NCI-H146 treated with DMSO at 0.1 percent for 48 hours (cell line): ENCODE data around the gene H2BW2.
"Not testable (repeated sequence)": the region's sequence is repeated elsewhere in the genome, so short reads cannot be mapped to it uniquely, and the experiment has no call there.

ENCODE experiments used
- DNase-seq: peaks from one replicate; lab custom pipeline; 2025; ENCODE audit not compliant: unreplicated experiment; lab: John Stamatoyannopoulos, UW

Gene H2BW2

DNA sequence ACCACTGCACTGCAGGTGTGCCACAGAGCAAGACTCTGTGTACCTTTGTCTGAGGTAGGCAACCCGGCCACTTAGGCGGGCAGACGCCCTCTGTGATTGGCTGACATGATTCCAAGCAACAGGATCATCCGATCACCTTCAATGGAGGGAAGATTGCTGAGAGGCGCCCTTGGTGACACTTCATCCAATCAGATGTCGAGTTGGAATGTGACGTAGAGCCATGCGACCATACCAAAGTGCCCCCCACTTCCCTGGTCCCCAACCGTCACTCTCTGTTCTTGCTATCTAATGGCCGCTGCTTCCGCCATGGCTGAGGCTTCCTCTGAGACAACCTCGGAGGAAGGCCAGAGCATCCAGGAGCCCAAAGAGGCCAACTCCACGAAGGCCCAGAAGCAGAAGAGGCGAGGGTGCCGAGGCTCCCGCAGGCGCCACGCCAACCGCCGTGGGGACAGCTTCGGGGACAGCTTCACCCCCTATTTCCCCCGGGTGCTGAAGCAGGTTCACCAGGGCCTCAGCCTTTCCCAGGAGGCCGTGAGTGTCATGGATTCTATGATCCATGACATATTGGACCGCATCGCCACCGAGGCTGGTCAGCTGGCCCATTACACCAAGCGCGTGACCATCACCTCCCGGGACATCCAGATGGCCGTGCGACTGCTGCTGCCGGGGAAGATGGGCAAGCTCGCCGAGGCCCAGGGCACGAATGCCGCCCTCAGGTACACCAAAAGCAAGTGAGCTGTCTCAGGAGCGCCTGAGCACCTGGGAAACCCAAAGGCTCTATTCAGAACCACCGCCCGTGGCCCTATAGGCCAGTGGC, at the start of gene H2BW2:
TSS of gene H2BW2 (plus strand) at position 268 of the 817 bp plus-strand sequence. CDS start at position 307, 39 bp downstream.
- no peak for DNase-seq

DNA sequence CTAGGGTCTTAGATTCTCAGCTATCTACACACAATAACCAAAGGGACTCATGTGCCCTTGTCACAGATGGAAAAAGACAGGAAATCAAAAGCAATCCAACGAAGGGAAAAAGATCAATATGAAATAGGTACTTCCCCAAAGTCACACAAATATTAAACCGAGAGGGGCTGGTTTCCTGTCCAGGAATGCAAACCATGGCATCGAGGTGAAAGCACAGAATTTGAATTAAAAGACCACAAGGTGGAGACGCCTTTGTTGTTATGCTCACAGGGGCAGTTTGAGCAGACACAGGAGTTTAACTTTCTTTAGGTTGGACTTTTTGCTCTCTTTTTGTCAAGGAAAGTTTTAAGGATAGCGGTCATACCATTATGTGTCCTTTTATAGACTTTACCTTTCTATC, 40.5 kb upstream of the H2BW2 start:
- DNase-seq, result no peak

DNA sequence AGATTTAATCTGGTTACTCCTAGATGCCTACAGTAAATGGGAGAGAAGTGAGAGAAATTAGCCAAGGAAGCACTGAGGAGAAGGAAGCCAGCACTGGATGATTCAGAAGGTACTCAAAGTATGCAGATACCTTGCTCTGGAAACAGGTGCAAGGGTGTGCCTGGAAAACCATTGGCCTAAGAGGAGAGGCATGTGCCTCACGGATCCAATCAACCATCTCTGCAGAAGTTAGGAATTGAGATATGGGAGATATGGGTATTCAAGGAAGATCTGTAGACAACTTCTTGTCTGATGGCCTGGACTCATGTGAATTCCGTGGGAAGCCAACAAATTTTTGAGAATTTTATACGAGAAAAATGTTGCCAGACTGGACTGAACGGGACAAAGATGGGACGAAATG, 30.9 kb upstream of the H2BW2 start:
- DNase-seq, result no peak

DNA sequence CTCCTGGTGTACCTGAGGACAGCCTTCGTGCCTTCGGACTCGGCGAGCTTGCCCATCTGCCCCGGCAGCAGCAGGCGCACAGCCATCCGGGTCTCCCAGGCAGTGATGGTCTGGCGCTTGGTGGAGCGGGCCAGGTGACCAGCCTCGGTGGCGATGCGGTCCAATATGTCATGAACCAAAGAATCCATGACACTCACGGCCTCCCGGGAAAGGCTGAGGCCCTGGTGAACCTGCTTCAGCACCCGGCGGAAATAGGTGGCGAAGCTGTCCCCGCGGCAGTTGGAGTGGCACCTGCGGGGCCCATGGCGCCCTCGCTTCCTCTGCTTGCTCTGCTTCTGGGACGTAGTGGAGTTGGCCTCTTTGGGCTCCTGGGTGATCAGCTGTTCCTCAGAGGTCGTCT, 26.6 kb upstream of the H2BW2 start:
- DNase-seq, result no peak

DNA sequence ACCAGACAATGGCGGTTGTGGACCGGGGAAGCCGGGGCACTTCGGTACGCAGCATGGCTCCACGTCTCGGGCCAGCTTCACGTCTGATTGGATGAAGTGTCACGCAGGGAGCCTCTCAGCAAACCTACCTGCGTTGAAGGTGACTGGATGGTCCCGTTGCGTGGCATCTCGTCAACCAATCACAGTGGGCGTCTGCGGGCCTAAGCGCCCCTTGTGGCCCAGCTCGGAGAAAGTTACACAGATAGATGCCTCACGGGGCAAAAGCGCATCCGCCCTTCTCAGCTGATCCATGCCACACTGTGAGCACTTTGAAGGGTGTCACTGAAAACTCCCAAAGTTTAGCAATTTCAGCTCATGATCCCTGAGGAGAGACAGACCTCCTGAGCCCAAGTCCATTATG, 26.1 kb upstream of the H2BW2 start, which contains the start of gene H2BW1:
TSS of gene H2BW1 (minus strand) at position 103 of the 400 bp plus-strand sequence. CDS start 132 bp downstream, outside the sequence.
- DNase-seq, result no peak

DNA sequence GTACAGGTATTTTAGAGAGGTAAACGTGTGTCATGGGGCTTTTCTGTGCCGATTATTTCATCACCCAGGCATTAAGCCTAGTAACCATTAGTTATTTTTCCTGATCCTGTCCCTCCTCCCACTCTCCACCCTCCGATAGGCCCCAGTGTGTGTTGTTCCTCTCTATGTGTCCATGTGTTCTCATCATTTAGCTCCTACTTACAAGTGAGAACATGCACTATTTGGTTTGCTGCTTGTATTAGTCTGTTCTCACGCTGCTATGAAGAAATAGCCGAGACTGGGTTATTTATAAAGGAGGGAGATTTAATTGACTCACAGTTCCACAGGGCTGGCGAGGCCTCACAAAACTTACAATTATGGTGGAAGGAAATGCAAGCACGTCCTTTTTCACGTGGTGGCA, 24.2 kb upstream of the H2BW2 start:
- DNase-seq, result not testable (repeated sequence)

DNA sequence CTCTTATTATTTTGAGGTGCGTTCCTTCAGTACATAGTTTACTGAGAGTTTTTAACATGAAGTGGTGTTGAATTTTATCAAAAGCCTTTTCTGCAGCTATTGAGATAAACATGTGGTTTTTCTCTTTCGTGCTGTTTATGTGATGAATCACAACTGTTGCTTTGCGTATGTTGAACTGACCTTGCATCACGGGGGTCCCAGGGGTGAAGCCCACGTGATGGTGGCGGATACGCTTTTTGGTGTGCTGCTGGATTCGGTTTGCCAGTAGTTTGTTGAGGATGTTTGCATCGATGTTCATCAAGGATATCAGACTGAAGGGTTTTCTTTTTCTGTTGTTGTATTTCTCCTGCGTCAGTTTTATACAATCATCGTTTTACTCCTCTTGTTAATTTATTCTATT, 21.6 kb upstream of the H2BW2 start:
- no peak for DNase-seq

DNA sequence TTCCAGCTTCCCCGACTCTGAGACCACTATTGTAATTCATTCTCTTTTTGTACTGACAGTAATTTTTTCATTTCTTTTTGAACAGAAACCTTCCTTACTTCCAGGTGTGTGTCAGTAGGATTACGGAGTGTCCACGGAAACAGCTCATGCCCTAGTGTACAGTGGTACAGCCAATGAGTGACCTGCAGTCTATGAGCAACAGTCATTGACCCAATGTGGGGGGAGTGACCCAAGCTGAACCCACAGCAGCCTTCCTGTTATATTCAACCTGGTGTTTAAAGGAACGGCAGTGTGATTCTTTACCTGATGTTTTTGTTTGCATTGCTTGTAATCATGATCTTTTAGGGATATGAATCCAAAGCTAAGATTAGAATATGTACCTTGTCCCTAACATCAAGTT, 1.2 kb downstream of the H2BW2 start:
- DNase-seq, result no peak

DNA sequence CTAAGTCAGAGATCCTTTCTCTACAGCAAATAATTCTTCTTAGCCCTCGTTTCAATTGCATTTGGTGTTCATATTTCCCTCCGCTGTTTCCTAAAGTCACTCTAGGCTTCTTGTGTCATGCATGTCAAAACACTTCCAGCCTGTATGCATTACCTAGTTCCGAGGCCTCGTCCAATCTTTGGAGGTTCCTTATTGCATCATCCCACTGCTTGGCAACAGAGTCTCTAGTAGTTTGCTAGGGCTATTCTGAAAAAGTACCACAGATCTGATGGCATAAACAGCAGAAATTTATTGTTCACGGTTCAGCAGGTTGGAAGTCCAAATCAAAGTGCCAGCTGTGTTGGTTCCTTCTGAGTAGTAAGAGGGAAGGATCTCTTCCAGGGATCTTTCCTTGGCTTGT, 5.9 kb downstream of the H2BW2 start:
- DNase-seq, result no peak

DNA sequence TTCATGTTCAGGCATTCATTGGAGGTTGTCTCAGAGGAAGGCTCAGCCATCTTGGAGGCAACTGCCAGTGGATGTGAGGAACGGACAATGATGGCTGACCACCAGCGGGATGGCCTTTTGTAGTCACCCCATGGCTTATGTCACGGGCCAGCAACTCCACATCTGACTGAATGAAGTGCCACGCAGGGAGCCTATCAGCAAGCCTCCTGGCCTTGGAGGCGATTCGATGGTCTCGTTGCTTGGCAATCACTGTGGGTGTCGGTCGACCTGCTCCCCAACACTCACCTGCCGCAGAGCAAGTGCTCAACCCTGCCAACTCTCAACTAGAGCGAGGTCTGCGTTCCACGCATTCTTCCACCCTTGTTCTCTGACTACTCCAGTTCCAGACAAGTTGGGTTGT, 7.4 kb downstream of the H2BW2 start:
- DNase-seq, result no peak

DNA sequence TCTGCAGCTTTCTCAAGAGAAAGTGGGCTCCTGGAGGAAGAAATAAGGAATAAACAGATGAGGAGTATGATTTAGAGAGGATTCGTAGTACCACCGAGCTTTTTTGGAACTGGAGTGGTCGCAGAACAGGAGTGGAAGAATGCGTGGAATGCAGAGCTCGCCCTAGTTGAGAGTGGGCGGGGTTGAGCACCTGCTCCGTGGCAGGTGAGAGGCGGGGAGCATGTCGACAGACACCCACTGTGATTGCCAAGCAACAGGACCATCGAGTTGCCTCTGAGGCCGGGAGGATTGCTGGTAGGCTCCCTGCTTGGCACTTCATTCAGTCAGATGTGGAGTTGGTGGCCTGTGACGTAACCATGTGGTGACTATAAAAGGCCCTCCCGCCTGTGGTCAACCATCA, 15.2 kb downstream of the H2BW2 start:
- DNase-seq, result not testable (repeated sequence)

DNA sequence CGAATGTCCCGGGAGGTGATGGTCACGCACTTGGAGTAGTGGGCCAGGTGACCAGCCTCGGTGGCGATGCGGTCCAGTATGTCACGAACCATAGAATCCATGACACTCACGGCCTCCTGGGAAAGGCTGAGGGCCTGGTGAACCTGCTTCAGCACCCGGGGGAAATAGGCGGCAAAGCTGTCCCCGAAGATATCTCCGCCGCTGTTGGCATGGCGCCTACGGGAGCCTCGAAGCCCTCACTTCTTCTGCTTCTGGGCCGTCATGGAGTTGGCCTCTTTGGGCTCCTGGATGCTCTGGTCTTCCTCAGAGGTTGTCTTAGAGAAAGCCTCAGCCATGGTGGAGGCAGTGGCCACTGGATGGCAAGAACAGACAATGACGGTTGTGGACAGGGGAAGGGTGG, 22.9 kb downstream of the H2BW2 start:
- DNase-seq, result not testable (repeated sequence)

DNA sequence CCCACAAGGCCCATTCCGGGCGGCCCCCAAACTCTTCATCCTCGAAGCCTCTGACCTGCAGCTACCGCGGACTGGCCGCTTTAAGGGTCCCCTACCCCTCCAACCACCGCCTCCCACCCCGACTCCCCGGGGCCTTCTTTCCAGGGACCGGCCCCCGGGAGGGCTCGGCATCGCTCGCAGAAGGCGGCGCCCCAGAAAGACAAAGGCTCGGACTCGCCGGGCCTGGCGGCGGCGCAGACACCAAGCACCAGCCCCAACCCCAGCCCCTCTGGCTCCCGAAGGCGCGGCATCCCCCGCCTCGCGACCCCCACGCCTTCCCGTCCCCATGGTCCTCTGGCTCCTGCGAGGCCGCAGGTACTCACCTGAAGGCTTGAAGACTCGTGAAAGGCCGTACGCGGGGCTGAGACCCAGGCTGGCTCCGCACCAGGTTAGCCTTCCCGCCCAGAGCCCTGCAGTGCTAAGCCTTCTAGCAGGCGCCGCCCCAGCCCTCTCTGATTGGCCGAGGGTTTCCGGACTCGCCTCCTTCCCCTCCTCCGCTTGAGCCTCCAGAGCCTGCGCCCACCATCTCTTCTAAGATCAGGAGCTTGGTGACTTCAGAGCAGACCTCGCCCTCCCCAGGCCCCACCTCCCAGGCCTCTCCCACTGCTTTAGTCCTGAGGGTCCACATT, 36.2 kb downstream of the H2BW2 start, which contains the start of gene TMSB15C:
TSS of gene TMSB15C (minus strand) at position 459 of the 668 bp plus-strand sequence.
- not testable (repeated sequence) for DNase-seq

DNA sequence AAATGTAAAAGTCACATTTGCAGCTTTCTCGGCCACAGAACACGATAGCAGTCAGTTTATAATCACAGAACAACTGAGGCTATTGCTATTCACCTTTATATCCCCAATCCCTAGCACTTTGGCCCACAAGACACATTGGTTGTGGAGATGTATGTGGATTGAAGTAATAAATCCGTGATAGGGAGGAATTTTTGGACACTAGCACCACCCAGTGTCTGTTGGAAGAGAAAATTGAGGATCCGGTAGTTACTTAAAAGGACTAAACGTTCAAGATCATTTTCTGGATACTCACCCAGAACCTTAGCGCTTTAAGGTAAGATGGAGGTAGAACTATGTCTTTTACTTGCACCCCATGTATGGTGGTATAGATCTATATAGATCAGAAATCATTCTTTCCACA, 38.1 kb downstream of the H2BW2 start:
- DNase-seq, result not testable (repeated sequence)

DNA sequence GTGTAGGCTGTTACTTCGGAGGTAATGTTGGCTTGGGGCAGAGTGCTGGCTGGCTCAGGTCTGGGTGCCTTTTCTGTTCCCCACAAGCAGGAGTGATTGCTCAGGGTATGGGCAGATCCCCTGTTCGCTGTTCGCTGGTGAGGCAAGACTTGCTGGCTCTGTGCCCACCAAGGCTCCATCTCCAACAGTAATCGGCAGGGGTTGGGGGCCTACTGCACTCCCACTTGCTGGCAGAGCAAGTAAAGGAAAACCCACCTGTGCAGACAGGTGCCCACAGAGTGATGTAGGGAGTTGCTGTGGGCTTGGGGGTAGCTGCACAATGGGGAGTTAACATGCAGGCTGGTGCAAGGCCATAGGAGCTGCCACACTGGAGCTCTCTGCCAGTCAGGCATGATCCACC, 44.3 kb downstream of the H2BW2 start:
- DNase-seq, result no peak

DNA sequence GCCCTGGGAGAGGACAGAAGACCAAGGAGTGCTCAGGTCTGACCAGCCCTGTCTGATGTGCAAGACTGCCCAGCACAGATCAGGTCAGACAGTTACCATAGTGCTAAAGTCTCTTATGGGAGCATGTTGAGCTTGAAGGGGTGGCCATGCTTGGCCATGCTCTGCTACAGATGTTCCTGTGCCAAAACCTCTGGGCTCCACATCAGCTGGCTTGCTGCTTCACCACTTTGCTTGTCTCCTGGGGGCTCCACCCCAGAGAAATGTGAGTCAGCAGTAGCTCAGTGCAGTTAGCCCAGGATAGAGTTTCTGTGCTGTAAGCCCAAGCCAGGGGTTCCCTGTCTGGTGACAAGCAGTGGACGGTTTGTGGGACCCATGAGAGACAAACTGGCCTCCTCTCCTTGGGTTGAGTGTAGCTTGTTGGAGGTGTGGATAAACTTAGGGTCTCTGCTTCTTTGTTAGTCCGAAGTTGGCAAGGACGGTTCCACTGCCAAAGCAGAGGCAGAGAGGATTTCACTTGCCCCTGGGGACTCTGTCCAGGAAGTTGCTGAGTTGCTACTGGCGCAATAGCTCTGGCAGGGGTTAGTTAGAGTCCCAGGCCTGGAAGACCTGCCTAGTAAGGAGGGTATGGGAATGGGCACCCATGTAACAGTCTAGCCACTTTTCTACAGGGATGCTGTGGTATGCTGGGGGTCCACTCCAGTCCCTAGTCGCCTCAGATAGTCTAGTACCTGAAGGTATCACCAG, 45.0 kb downstream of the H2BW2 start:
- DNase-seq, result no peak

DNA sequence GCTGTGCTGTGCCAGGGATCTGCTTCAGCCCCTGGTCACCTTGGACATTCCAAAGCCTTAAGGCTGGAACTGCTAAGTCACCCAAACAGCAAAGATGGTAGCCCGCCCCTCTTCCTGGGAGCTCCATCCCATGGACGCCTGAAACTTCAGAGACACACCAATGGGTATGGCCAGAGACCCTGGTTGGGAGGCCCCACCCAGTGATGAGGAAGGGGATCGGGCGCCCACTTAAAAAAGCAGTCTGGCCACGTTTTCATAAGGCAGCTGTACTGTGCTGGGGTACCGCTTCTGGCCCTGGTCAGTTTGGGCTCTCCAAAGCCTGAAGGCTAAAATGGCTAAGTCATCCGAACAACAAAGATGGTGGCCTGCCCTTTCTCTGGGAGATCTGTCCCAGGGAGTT, 45.7 kb downstream of the H2BW2 start:
- no peak for DNase-seq

DNA sequence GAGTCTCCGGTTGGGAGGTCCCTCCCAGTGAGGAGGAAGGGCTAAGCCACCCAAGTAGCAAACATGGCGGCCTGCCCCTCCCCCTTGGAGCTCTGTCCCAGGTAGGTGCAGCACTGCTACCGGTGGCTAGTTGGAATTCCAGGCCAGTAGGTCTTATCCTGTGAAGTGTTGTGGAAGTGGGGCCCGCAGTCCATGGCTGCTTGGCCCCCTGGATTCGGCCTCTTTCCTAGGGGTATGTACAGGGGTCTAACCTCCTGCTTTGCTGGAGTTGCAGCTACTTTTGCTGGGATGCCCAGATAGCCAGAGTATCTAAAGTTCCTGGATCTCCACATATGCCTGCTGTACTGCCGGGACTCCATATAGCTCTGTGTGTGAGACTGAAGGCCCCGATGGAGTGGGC, 46.2 kb downstream of the H2BW2 start:
- no peak for DNase-seq
